B cell (primary cell): ENCODE results near the gene HIRIP3. TPM values are rescaled to one million over a fixed set of nuclear protein-coding genes. Genes with fewer than 3 reads are reported as not detected.
A peak's percentile ranks its signal among the peaks of the same experiment; 100 is the strongest.
"Not testable (repeated sequence)": the region's sequence is repeated elsewhere in the genome, so short reads cannot be mapped to it uniquely, and the experiment has no call there.

ENCODE experiments used
- ATAC-seq: fragments of 200-7000 bp; cut with Tn5 transposase; one replicate; pipeline ENCODE4 v1.10.0; 2021; ENCODE audit warnings: low read depth, mild to moderate bottlenecking, moderate number of reproducible peaks, moderate library complexity
- CTCF ChIA-PET: fragments of 350-600 bp; sonication (Branson Sonifier 250); formaldehyde crosslinking; loops from one replicate; lab custom pipeline; 2021; ENCODE audit warnings: antibody characterized with exemption, inconsistent platforms; lab: Charles Lee
- POLR2A ChIA-PET: fragments of 350-600 bp; sonication (Branson Sonifier 250); formaldehyde crosslinking; loops from one replicate; lab custom pipeline; 2021; ENCODE audit warnings: antibody characterized with exemption; lab: Charles Lee
- DNase-seq: peaks from one replicate; pipeline ENCODE4 v3.0.0; 2013
- H2AFZ ChIP-seq: 2 replicates; pipeline ENCODE4 v1.6.1; 2012; ENCODE audit warnings: mild to moderate bottlenecking, low read depth, low read length; ENCODE audit not compliant: insufficient read depth, poor library complexity, severe bottlenecking
- H3K27ac ChIP-seq, 2 donors: 1 replicate in 1 of 2; 2 replicates in 1 of 2; pipeline ENCODE4 v1.5.1; 2012 to 2013; ENCODE audit warnings: low read length in 2 of 2, mild to moderate bottlenecking in 2 of 2, moderate library complexity in 1 of 2
- H3K27me3 ChIP-seq, 4 experiments: fragments of 200-600 bp in 1 of 4; sonication (generic) in 1 of 4; replicated peaks in 1 of 4; 1 replicate in 2 of 4; 2 replicates in 2 of 4; pipeline versions ENCODE4 v1.6.1 to v1.7.0; 2013 to 2016; ENCODE audit warnings: low read length in 3 of 4, mild to moderate bottlenecking in 2 of 4, mixed read lengths in 1 of 4, moderate library complexity in 1 of 4; ENCODE audit not compliant: insufficient read depth in 4 of 4, control insufficient read depth in 3 of 4; ENCODE audit errors: control extremely low read depth in 1 of 4
- H3K36me3 ChIP-seq, 2 experiments: replicated peaks in 1 of 2; 1 replicate in 1 of 2; 2 replicates in 1 of 2; pipeline versions ENCODE4 v1.6.1 to v1.7.1; 2013; ENCODE audit warnings: low read length in 1 of 2; ENCODE audit not compliant: insufficient read depth in 2 of 2, control insufficient read depth in 1 of 2; ENCODE audit errors: control extremely low read depth in 1 of 2, extremely low read depth in 1 of 2
- H3K4me1 ChIP-seq, 2 donors: fragments of 200-600 bp in 1 of 2; sonication (generic) in 1 of 2; 1 replicate in 1 of 2; 2 replicates in 1 of 2; pipeline versions ENCODE4 v1.5.1 to v1.6.1; 2013 to 2017; ENCODE audit warnings: low read length in 2 of 2; ENCODE audit not compliant: control insufficient read depth in 2 of 2, insufficient read depth in 2 of 2
- H3K4me2 ChIP-seq: replicated peaks from 2 replicates; pipeline ENCODE3; 2012; ENCODE audit warnings: mild to moderate bottlenecking, low read depth, low read length; ENCODE audit not compliant: poor library complexity, severe bottlenecking
- H3K4me3 ChIP-seq, 5 experiments: fragments of 200-600 bp in 1 of 5; sonication (generic) in 1 of 5; 1 replicate in 3 of 5; 2 replicates in 2 of 5; pipeline versions ENCODE4 v1.5.1 to v1.7.0; 2011 to 2016; ENCODE audit warnings: low read length in 4 of 5, mild to moderate bottlenecking in 4 of 5, low read depth in 2 of 5, control low read depth in 1 of 5, moderate library complexity in 1 of 5; ENCODE audit not compliant: insufficient read depth in 1 of 5; ENCODE audit errors: control extremely low read depth in 1 of 5, extremely low read depth in 1 of 5
- H3K79me2 ChIP-seq: fragments of 200-600 bp; sonication (generic); one replicate; pipeline ENCODE4 v1.6.0; 2016; ENCODE audit warnings: low read length; ENCODE audit not compliant: control insufficient read depth, insufficient read depth
- H3K9ac ChIP-seq: fragments of 200-600 bp; sonication (generic); 2 replicates; pipeline ENCODE4 v1.6.1; 2017; ENCODE audit warnings: mild to moderate bottlenecking, low read length, moderate library complexity
- H3K9me3 ChIP-seq, 3 donors: one replicate each; pipeline versions ENCODE4 v1.6.1 to v1.7.1; 2013; ENCODE audit warnings: low read length in 2 of 3; ENCODE audit not compliant: control insufficient read depth in 2 of 3, insufficient read depth in 1 of 3; ENCODE audit errors: control extremely low read depth in 1 of 3
- H4K20me1 ChIP-seq: 2 replicates; pipeline ENCODE4 v1.6.0; 2012; ENCODE audit warnings: mild to moderate bottlenecking, low read length; ENCODE audit not compliant: insufficient read depth, control insufficient read depth, poor library complexity, severe bottlenecking
- H3K27ac Mint-ChIP-seq: one replicate; pipeline ENCODE4 v1.8.0; 2021; ENCODE audit warnings: mixed read lengths
- H3K27me3 Mint-ChIP-seq: one replicate; pipeline ENCODE4 v1.8.0; 2021; ENCODE audit warnings: mixed read lengths
- H3K4me1 Mint-ChIP-seq: one replicate; pipeline ENCODE4 v1.8.0; 2021; ENCODE audit warnings: mixed read lengths
- H3K4me3 Mint-ChIP-seq: one replicate; pipeline ENCODE4 v1.8.0; 2021; ENCODE audit warnings: mixed read lengths
- H3K9me3 Mint-ChIP-seq: one replicate; pipeline ENCODE4 v1.8.0; 2022; ENCODE audit warnings: mixed read lengths; ENCODE audit not compliant: insufficient read depth
- EZH2 ChIP-seq: IDR thresholded peaks from 2 replicates; pipeline ENCODE4 v1.6.1; 2012; ENCODE audit warnings: borderline replicate concordance, low read depth, mild to moderate bottlenecking, moderate library complexity, low read length; ENCODE audit not compliant: insufficient read depth, poor library complexity, severe bottlenecking
- WGBS: methylation state at CpG from one replicate; pipeline ENCODE4 v1.1.5; 2013; ENCODE audit warnings: missing lambda C conversion rate; ENCODE audit not compliant: insufficient coverage; 5-methylcytosine and 5-hydroxymethylcytosine counted together
- intact Hi-C: fragments of 100-400 bp; cut with micrococcal nuclease; formaldehyde crosslinking; loops from one replicate; pipeline ENCODE4 v1.10.0; 2022
- polyA plus RNA-seq: library from polyadenylated mRNA; depleted of rRNA; stranded (reverse); fragments of >200 nt; gene quantifications from 2 replicates; pipeline ENCODE4 v1.2.3, GENCODE V29; 2012
- total RNA-seq, 2 donors: library from RNA; stranded (reverse); fragments of 120-200 nt in 1 of 2; gene quantifications; 1 replicate in 1 of 2; 2 replicates in 1 of 2; pipeline versions ENCODE4 v1.2.3 to v1.2.4, GENCODE V29; 2013 to 2022

Gene HIRIP3
- total and polyA plus RNA-seq, 2 donors (not counting 1 experiment from before 2014, with no cell fraction given) = 12.2 to 13.9 TPM

DNA sequence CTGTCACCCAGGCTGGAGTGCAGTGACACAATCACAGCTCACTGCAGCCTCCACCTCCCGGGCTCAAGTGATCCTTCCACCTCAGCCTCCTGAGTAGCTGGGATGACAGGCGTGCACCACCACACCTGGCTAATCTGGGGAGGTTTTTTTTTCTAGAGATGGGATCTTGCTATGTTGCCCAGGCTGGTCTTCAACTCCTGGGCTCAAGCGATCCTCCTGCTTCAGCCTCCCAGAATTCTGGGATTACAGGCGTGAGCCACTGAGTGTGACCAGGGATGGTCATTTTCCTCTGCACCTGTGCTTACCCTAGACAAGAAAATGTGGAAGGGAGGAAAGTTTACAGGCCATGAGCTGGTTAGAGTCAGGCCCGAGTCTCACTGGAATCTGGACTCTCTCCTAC lies 45.3 kb upstream of the HIRIP3 start:
- H3K4me3 Mint-ChIP-seq, ATAC-seq, H3K4me1 ChIP-seq, H3K4me3 ChIP-seq, H3K27me3 ChIP-seq, H4K20me1 ChIP-seq, H3K9ac ChIP-seq, H3K9me3 Mint-ChIP-seq, H3K79me2 ChIP-seq, H3K4me1 Mint-ChIP-seq, POLR2A ChIA-PET, H3K27ac Mint-ChIP-seq, H3K9me3 ChIP-seq, H3K36me3 ChIP-seq, H3K27ac ChIP-seq, DNase-seq: not testable (repeated sequence)
- Histone ChIP-seq H2AFZ (peak overlapping the region; percentile 47), H3K4me2 (peak overlapping the region; percentile 44)
- H3K27me3 Mint-ChIP-seq = peaks cover 11% of the 10 kb centered on the region
- intact Hi-C loops = loop anchor here (5.0 kb wide), 1 partner anchor 587 kb away; no protein-coding TSS in a partner anchor
- CTCF ChIA-PET = interaction anchor here (0.7 to 1.8 kb wide), 2 partner anchors 17 to 369 kb away, joined by 3 to 4 read pairs; no protein-coding TSS in a partner anchor
- WGBS = 100% methylated on average over 2 of the region's 5 CpGs

DNA sequence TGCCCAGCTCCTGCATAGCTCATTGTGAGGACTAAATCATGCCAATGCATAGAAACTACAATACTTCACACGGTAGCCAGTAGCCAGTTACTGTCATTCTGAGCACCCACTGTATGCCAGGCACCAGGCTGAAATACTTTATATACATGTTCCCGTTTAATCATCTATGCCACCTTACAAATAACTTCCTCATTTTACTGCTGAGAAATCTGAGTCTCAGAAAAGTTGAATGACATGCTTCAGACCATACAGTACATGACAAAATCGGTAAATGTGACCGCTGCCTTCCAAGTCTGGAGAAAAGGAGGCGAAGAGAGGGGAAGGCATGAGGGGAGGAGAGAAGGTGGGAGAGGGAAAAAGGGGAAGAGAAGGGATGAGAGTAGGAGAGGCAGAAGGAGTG lies 44.8 kb upstream of the HIRIP3 start:
- Histone ChIP-seq H3K36me3 (no peaks in the 10 kb centered on the region), H3K9ac (no peak overlapping the region), H2AFZ (peak overlapping the region; percentile 47), H3K9me3 (no peaks in the 10 kb centered on the region), H3K79me2 (no peaks in the 10 kb centered on the region), H3K4me1 (peaks cover 4 to 5% of the 10 kb centered on the region in 2 donors), H4K20me1 (no peaks in the 10 kb centered on the region), H3K27me3 (peaks cover 0 to 1% (median 0%) of the 10 kb centered on the region in 4 experiments), H3K27ac (no peak overlapping the region), H3K4me2 (peak overlapping the region; percentile 44), H3K4me3 (no peak overlapping the region)
- peak; percentile 47 for ATAC-seq
- H3K4me3 Mint-ChIP-seq = no peak overlapping the region
- no peak overlapping the region for H3K27ac Mint-ChIP-seq
- POLR2A ChIA-PET = no interaction called here
- no peaks in the 10 kb centered on the region for H3K9me3 Mint-ChIP-seq
- CTCF ChIA-PET = interaction anchor here (1.1 kb wide), 1 partner anchor 9 kb away, joined by 5 read pairs; the partner anchor contains the start of gene TLCD3B
- DNase-seq = peak; percentile 57
- H3K4me1 Mint-ChIP-seq = peaks cover 4% of the 10 kb centered on the region
- H3K27me3 Mint-ChIP-seq = peaks cover 12% of the 10 kb centered on the region
- no peak for TF ChIP-seq EZH2
- intact Hi-C loops = loop anchor here (5.0 kb wide), 1 partner anchor 587 kb away; no protein-coding TSS in a partner anchor
- WGBS = 2% methylated on average over 5 of the region's 5 CpGs
